ENCODE measurements around the gene HVCN1.
"Not testable (repeated sequence)": the region's sequence is repeated elsewhere in the genome, so short reads cannot be mapped to it uniquely, and the experiment has no call there.

The HVCN1 gene

GRCh38 chr12:110661337-110661972 lies 27.5 kb downstream of the HVCN1 start:
- Histone ChIP-seq H3K4me1 (ENCODE audit: control insufficient read depth in 1 of 2, insufficient read depth in 2 of 2, low read length in 2 of 2) (no peaks in the 10 kb centered on the region), H3K27me3 (ENCODE audit: low read depth, low read length) (no peaks in the 10 kb centered on the region), H3K27ac (ENCODE audit: low read length) (no peak overlapping the region), H3K4me3 (ENCODE audit: low read depth in 1 of 2, low read length in 2 of 2) (no peak overlapping the region), H3K9me3 (ENCODE audit: control insufficient read depth in 1 of 2, low read length in 2 of 2) (peaks cover 7 to 17% of the 10 kb centered on the region in 2 donors), H3K36me3 (ENCODE audit: control insufficient read depth in 1 of 2, insufficient read depth in 2 of 2, low read length in 2 of 2) (peaks cover 0 to 6% of the 10 kb centered on the region in 2 donors)

DNA sequence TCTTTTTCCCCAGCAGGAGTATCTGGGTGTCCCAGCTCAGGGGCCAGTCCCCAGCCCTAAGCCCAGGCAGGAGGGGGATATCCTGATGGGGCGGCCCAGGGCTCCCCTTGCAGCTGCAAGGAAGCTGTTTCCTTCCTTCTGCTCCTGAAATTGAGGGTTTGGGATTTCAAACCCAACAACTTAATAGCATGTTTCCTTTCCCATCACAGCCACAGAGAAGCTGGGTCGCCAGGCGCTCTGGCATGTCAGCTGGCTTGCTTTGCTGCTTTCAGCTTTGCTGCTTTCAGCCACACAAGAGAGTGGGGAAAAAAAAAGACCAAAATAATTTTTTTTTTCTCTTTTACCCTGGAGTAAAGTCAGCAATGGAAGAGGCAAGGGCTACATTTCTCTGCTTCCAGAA lies 30.0 kb downstream of the HVCN1 start:
- Histone ChIP-seq H3K27me3 (ENCODE audit: low read depth, low read length) (no peaks in the 10 kb centered on the region), H3K36me3 (ENCODE audit: control insufficient read depth in 1 of 2, insufficient read depth in 2 of 2, low read length in 2 of 2) (peaks cover 3 to 11% of the 10 kb centered on the region in 2 donors), H3K4me1 (ENCODE audit: control insufficient read depth in 1 of 2, insufficient read depth in 2 of 2, low read length in 2 of 2) (no peaks in the 10 kb centered on the region), H3K27ac (ENCODE audit: low read length) (no peak overlapping the region), H3K9me3 (ENCODE audit: control insufficient read depth in 1 of 2, low read length in 2 of 2) (no peaks in the 10 kb centered on the region), H3K4me3 (ENCODE audit: low read depth in 1 of 2, low read length in 2 of 2) (no peak overlapping the region)

DNA sequence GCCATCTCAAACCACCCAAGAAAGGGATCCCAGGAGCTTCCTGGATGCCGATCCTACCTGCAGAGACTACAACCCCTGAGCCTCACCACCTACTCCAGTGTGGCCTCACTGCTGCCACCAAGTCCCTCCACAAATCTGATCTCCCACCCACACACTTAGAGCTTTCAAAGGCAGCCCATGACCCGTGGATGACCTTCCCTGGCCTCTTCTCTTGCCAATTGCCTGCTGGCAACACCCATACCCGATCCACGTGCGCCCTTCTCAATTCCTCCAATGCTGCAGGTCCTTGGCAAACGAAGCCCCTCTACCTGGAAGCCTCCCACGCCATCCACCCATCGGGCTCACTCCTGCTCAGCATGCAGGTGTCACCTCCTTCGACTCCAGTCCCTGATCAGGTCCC lies 30.7 kb downstream of the HVCN1 start:
- Histone ChIP-seq H3K27ac (ENCODE audit: low read length) (no peak overlapping the region), H3K27me3 (ENCODE audit: low read depth, low read length) (no peaks in the 10 kb centered on the region), H3K4me3 (ENCODE audit: low read depth in 1 of 2, low read length in 2 of 2) (no peak overlapping the region), H3K9me3 (ENCODE audit: control insufficient read depth in 1 of 2, low read length in 2 of 2) (no peaks in the 10 kb centered on the region), H3K36me3 (ENCODE audit: control insufficient read depth in 1 of 2, insufficient read depth in 2 of 2, low read length in 2 of 2) (peaks cover 3 to 11% of the 10 kb centered on the region in 2 donors), H3K4me1 (ENCODE audit: control insufficient read depth in 1 of 2, insufficient read depth in 2 of 2, low read length in 2 of 2) (no peaks in the 10 kb centered on the region)

GRCh38 chr12:110657747-110658146 lies 31.2 kb downstream of the HVCN1 start:
- Histone ChIP-seq H3K36me3 (ENCODE audit: control insufficient read depth in 1 of 2, insufficient read depth in 2 of 2, low read length in 2 of 2) (peaks cover 3 to 11% of the 10 kb centered on the region in 2 donors), H3K4me3 (ENCODE audit: low read depth in 1 of 2, low read length in 2 of 2) (no peak overlapping the region), H3K27me3 (ENCODE audit: low read depth, low read length) (no peaks in the 10 kb centered on the region), H3K9me3 (ENCODE audit: control insufficient read depth in 1 of 2, low read length in 2 of 2) (no peaks in the 10 kb centered on the region), H3K4me1 (ENCODE audit: control insufficient read depth in 1 of 2, insufficient read depth in 2 of 2, low read length in 2 of 2) (no peaks in the 10 kb centered on the region), H3K27ac (ENCODE audit: low read length) (no peak overlapping the region)

GRCh38 chr12:110656071-110656655 lies 32.8 kb downstream of the HVCN1 start:
- H3K9me3 ChIP-seq (ENCODE audit: control insufficient read depth in 1 of 2, low read length in 2 of 2), result no peaks in the 10 kb centered on the region
- H3K27me3 ChIP-seq (ENCODE audit: low read depth, low read length), result no peaks in the 10 kb centered on the region
- peaks cover 13 to 18% of the 10 kb centered on the region in 2 donors for H3K36me3 ChIP-seq (ENCODE audit: control insufficient read depth in 1 of 2, insufficient read depth in 2 of 2, low read length in 2 of 2)
- H3K4me1 ChIP-seq (ENCODE audit: control insufficient read depth in 1 of 2, insufficient read depth in 2 of 2, low read length in 2 of 2), result no peaks in the 10 kb centered on the region
- no peak overlapping the region for H3K27ac ChIP-seq (ENCODE audit: low read length)
- H3K4me3 ChIP-seq (ENCODE audit: low read depth in 1 of 2, low read length in 2 of 2), result no peak overlapping the region

DNA sequence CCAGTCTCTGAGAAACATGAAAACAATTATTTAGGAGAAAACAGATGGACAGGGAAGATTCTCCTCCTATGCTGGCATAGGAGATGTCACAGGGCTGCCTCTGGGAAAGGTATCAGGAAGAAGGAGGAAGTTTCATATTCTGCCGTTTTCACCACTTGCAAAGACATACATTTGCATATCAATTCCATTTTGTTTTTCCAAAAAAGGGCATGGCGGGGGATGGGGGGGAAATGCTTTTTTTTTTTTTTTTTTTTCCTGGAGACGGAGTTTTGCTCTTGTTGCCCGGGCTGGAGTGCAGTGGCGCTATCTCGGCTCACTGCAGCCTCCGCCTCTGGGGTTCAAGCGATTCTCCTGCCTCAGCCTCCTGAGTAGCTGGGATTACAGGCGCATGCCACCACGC lies 34.7 kb downstream of the HVCN1 start:
- H3K27me3 ChIP-seq (ENCODE audit: low read depth, low read length); H3K4me1 ChIP-seq (ENCODE audit: control insufficient read depth in 1 of 2, insufficient read depth in 2 of 2, low read length in 2 of 2); H3K27ac ChIP-seq (ENCODE audit: low read length); H3K9me3 ChIP-seq (ENCODE audit: control insufficient read depth in 1 of 2, low read length in 2 of 2); H3K4me3 ChIP-seq (ENCODE audit: low read depth in 1 of 2, low read length in 2 of 2): not testable (repeated sequence)
- H3K36me3 ChIP-seq (ENCODE audit: control insufficient read depth in 1 of 2, insufficient read depth in 2 of 2, low read length in 2 of 2), result peaks cover 27% of the 10 kb centered on the region in 2 donors

- no peaks in the 10 kb centered on the region for H3K4me1 ChIP-seq (ENCODE audit: control insufficient read depth in 1 of 2, insufficient read depth in 2 of 2, low read length in 2 of 2)
- no peak overlapping the region for H3K27ac ChIP-seq (ENCODE audit: low read length)
- H3K36me3 ChIP-seq (ENCODE audit: control insufficient read depth in 1 of 2, insufficient read depth in 2 of 2, low read length in 2 of 2), result peaks cover 29 to 63% of the 10 kb centered on the region in 2 donors
- no peak overlapping the region for H3K4me3 ChIP-seq (ENCODE audit: low read depth in 1 of 2, low read length in 2 of 2)
- H3K27me3 ChIP-seq (ENCODE audit: low read depth, low read length), result no peaks in the 10 kb centered on the region
- H3K9me3 ChIP-seq (ENCODE audit: control insufficient read depth in 1 of 2, low read length in 2 of 2), result no peaks in the 10 kb centered on the region
Observed at GRCh38 chr12:110649341-110649847, 39.5 kb downstream of the HVCN1 start.

GRCh38 chr12:110647631-110648040 lies 41.3 kb downstream of the HVCN1 start:
- Histone ChIP-seq H3K36me3 (ENCODE audit: control insufficient read depth in 1 of 2, insufficient read depth in 2 of 2, low read length in 2 of 2) (peaks cover 29 to 63% of the 10 kb centered on the region in 2 donors), H3K4me1 (ENCODE audit: control insufficient read depth in 1 of 2, insufficient read depth in 2 of 2, low read length in 2 of 2) (no peaks in the 10 kb centered on the region), H3K27ac (ENCODE audit: low read length) (no peak overlapping the region), H3K4me3 (ENCODE audit: low read depth in 1 of 2, low read length in 2 of 2) (no peak overlapping the region), H3K9me3 (ENCODE audit: control insufficient read depth in 1 of 2, low read length in 2 of 2) (no peaks in the 10 kb centered on the region), H3K27me3 (ENCODE audit: low read depth, low read length) (no peaks in the 10 kb centered on the region)

DNA sequence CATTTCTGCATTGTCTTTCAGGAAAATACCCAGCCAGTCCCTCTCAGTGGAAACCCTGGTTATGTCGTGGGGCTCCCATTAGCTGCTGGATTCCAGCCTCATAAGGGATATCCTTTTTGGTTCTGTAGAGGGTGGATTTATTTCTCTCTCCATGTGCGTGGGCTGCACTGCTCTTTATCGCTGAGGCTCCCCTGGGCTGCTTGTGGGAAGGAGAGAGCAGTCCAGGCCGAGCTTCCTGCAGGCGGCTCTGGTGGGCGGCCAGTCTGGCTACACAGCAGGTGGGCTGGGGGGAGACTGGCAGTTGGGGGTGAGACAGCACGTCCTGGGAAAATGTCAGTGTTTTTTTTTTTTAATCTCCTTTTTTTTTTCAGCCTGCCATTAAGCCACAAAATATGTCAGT lies 47.4 kb downstream of the HVCN1 start:
- Histone ChIP-seq H3K4me3 (ENCODE audit: low read depth in 1 of 2, low read length in 2 of 2) (no peak overlapping the region), H3K36me3 (ENCODE audit: control insufficient read depth in 1 of 2, insufficient read depth in 2 of 2, low read length in 2 of 2) (peaks cover 2 to 17% of the 10 kb centered on the region in 2 donors), H3K9me3 (ENCODE audit: control insufficient read depth in 1 of 2, low read length in 2 of 2) (no peaks in the 10 kb centered on the region), H3K4me1 (ENCODE audit: control insufficient read depth in 1 of 2, insufficient read depth in 2 of 2, low read length in 2 of 2) (peaks cover 0 to 19% of the 10 kb centered on the region in 2 donors), H3K27me3 (ENCODE audit: low read depth, low read length) (no peaks in the 10 kb centered on the region), H3K27ac (ENCODE audit: low read length) (no peak overlapping the region)

GRCh38 chr12:110640275-110641025 lies 48.5 kb downstream of the HVCN1 start:
- no peaks in the 10 kb centered on the region for H3K27me3 ChIP-seq (ENCODE audit: low read depth, low read length)
- peaks cover 0 to 19% of the 10 kb centered on the region in 2 donors for H3K4me1 ChIP-seq (ENCODE audit: control insufficient read depth in 1 of 2, insufficient read depth in 2 of 2, low read length in 2 of 2)
- H3K27ac ChIP-seq (ENCODE audit: low read length), result no peak overlapping the region
- no peak overlapping the region for H3K4me3 ChIP-seq (ENCODE audit: low read depth in 1 of 2, low read length in 2 of 2)
- H3K36me3 ChIP-seq (ENCODE audit: control insufficient read depth in 1 of 2, insufficient read depth in 2 of 2, low read length in 2 of 2), result peaks cover 0 to 10% of the 10 kb centered on the region in 2 donors
- no peaks in the 10 kb centered on the region for H3K9me3 ChIP-seq (ENCODE audit: control insufficient read depth in 1 of 2, low read length in 2 of 2)

GRCh38 chr12:110639336-110640141 lies 49.4 kb downstream of the HVCN1 start:
- Histone ChIP-seq H3K4me3 (ENCODE audit: low read depth in 1 of 2, low read length in 2 of 2) (no peak overlapping the region), H3K36me3 (ENCODE audit: control insufficient read depth in 1 of 2, insufficient read depth in 2 of 2, low read length in 2 of 2) (peaks cover 0 to 4% of the 10 kb centered on the region in 2 donors), H3K27me3 (ENCODE audit: low read depth, low read length) (no peaks in the 10 kb centered on the region), H3K27ac (ENCODE audit: low read length) (no peak overlapping the region), H3K4me1 (ENCODE audit: control insufficient read depth in 1 of 2, insufficient read depth in 2 of 2, low read length in 2 of 2) (peaks cover 0 to 19% of the 10 kb centered on the region in 2 donors), H3K9me3 (ENCODE audit: control insufficient read depth in 1 of 2, low read length in 2 of 2) (no peaks in the 10 kb centered on the region)
